OCI-LY1 (cell line): ENCODE data around the gene GRID2IP.
"Not testable (repeated sequence)": the region's sequence is repeated elsewhere in the genome, so short reads cannot be mapped to it uniquely, and the experiment has no call there.

ENCODE experiments used
- EZH2 ChIP-seq: fragments of 200-600 bp; sonication (generic), shearing (Covaris generic); IDR thresholded peaks from 2 replicates; pipeline ENCODE4 v1.8.0; 2017; ENCODE audit warnings: borderline replicate concordance, mixed run types, mild to moderate bottlenecking, antibody characterized with exemption, low read length, moderate library complexity, mixed read lengths
- TF ChIP-seq, protein P1 (sequence below): fragments of 200-600 bp; sonication (generic), shearing (Covaris generic); IDR thresholded peaks from 2 replicates; pipeline ENCODE4 v1.5.1; 2017; ENCODE audit warnings: mild to moderate bottlenecking, antibody characterized with exemption, low read length, moderate library complexity, mixed read lengths

DNA sequence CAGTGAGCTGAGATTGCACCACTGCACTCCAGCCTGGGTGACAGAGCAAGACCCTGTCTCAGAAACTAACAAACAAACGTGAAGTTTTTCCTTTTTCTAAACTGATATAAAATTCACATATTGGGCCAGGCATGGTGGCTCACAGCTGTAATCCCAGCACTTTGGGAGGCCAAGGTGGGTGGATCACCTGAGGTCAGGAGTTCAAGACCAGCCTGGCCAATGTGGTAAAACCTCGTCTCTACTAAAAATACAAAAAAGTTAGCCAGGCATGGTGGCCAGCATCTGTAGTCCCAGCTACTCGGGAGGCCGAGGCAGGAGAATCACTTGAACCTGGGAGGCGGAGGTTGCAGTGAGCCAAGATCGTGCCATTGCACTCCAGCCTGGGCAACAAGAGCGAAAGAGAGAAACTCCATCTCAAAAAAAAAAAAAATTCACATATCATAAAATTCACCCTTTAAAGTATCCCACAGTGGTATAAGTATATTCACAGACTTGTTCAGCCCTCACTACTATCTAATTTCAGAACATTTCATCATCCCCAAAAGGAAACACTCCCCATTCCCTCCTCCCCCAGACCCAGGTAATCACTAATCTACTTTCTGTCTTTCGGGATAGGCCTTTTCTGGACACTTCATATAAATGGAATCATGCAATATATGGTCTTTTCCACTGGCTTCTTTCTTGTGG, 34.6 kb upstream of the GRID2IP start:
- TF ChIP-seq, protein P1, sequence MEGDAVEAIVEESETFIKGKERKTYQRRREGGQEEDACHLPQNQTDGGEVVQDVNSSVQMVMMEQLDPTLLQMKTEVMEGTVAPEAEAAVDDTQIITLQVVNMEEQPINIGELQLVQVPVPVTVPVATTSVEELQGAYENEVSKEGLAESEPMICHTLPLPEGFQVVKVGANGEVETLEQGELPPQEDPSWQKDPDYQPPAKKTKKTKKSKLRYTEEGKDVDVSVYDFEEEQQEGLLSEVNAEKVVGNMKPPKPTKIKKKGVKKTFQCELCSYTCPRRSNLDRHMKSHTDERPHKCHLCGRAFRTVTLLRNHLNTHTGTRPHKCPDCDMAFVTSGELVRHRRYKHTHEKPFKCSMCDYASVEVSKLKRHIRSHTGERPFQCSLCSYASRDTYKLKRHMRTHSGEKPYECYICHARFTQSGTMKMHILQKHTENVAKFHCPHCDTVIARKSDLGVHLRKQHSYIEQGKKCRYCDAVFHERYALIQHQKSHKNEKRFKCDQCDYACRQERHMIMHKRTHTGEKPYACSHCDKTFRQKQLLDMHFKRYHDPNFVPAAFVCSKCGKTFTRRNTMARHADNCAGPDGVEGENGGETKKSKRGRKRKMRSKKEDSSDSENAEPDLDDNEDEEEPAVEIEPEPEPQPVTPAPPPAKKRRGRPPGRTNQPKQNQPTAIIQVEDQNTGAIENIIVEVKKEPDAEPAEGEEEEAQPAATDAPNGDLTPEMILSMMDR = not testable (repeated sequence)
- TF ChIP-seq EZH2 = not testable (repeated sequence)
